Eye (tissue), 1 donor: ENCODE data around the gene PTPRT.

Experiments used
- DNase-seq: peaks from one replicate; pipeline ENCODE4 v3.0.0-alpha.2; 2015

PTPRT gene

GRCh38 chr20:43189554-43190331 is at the start of gene PTPRT:
TSS of gene PTPRT (minus strand) at chr20:43189906. CDS start at chr20:43189733, 173 bp downstream.
- DNase-seq: no peak

GRCh38 chr20:43238833-43239232 is 49.1 kb upstream of the PTPRT start:
- DNase-seq: no peak

GRCh38 chr20:43238266-43238665 is 48.6 kb upstream of the PTPRT start:
- no peak for DNase-seq

- DNase-seq: no peak
Observed at GRCh38 chr20:43237651-43238168, 48.0 kb upstream of the PTPRT start.

- DNase-seq: no peak
Observed at GRCh38 chr20:43235998-43236397, 46.3 kb upstream of the PTPRT start.

GRCh38 chr20:43231829-43232228 is 42.1 kb upstream of the PTPRT start:
- DNase-seq: no peak

- DNase-seq: no peak
Observed at GRCh38 chr20:43229696-43230095, 40.0 kb upstream of the PTPRT start.

GRCh38 chr20:43220612-43221011 is 30.9 kb upstream of the PTPRT start:
- peak; percentile 27 for DNase-seq

GRCh38 chr20:43210901-43211300 is 21.2 kb upstream of the PTPRT start:
- DNase-seq: no peak

GRCh38 chr20:43209831-43210230 is 20.1 kb upstream of the PTPRT start:
- no peak for DNase-seq

- DNase-seq: no peak
Observed at GRCh38 chr20:43205699-43206098, 16.0 kb upstream of the PTPRT start.

- no peak for DNase-seq
Observed at GRCh38 chr20:43202100-43202499, 12.4 kb upstream of the PTPRT start.

- DNase-seq: no peak
Observed at GRCh38 chr20:43198607-43199006, 8.9 kb upstream of the PTPRT start.

- DNase-seq: no peak
Observed at GRCh38 chr20:43196243-43196642, 6.5 kb upstream of the PTPRT start.

GRCh38 chr20:43194137-43194536 is 4.4 kb upstream of the PTPRT start:
- no peak for DNase-seq

GRCh38 chr20:43193443-43193842 is 3.7 kb upstream of the PTPRT start:
- no peak for DNase-seq

GRCh38 chr20:43191946-43192863 is 2.5 kb upstream of the PTPRT start:
- peak; percentile 37 for DNase-seq

GRCh38 chr20:43191143-43191542 is 1.4 kb upstream of the PTPRT start:
- no peak for DNase-seq

GRCh38 chr20:43190332-43190953 is 737 bp upstream of the PTPRT start:
- no peak for DNase-seq

- peak; percentile 47 for DNase-seq
Observed at GRCh38 chr20:43188861-43189553, 699 bp downstream of the PTPRT start.

GRCh38 chr20:43188234-43188653 is 1.5 kb downstream of the PTPRT start:
- DNase-seq: peak; percentile 57

GRCh38 chr20:43187476-43188233 is 2.1 kb downstream of the PTPRT start:
- DNase-seq: peak; percentile 92
